ENCODE results near the gene PYROXD2.

- TF ChIP-seq CTCF (IDR thresholded peaks at IDR 0.05) (no peak), POLR2AphosphoS5 (IDR thresholded peaks at IDR 0.05) (no peak), POLR2A (IDR thresholded peaks at IDR 0.05) (no peak), EP300 (IDR thresholded peaks at IDR 0.05) (no peak)
Measured at GRCh38 chr10:98419469-98420261, 4.7 kb upstream of the PYROXD2 start.
